GM12878 (cell line): ENCODE data around the gene PPP3CA. TPM values are rescaled to one million over a fixed set of nuclear protein-coding genes. Genes with fewer than 3 reads are reported as not detected.

ENCODE experiments used
- ATAC-seq: fragments of 200-7000 bp; cut with Tn5 transposase; 3 replicates; pipeline ENCODE4 v1.9.1; 2020; ENCODE audit warnings: mild to moderate bottlenecking, moderate library complexity
- BruUV-seq: library from RNA; stranded (reverse); fragments of 400-500 nt; replicated peaks from 2 replicates; lab custom pipeline; 2021; lab: Mats Ljungman, UMichigan
- CTCF ChIA-PET: fragments of 300-600 bp; sonication (Branson Sonifier 250); formaldehyde crosslinking; extraction: SDS; loops from one replicate; lab custom pipeline; 2021; ENCODE audit warnings: inconsistent platforms; lab: Yijun Ruan, JAX
- POLR2A ChIA-PET: fragments of 350-600 bp; formaldehyde crosslinking; extraction: SDS; loops from one replicate; lab custom pipeline; 2021; ENCODE audit warnings: inconsistent platforms; lab: Charles Lee
- RAD21 ChIA-PET: fragments of 300-600 bp; sonication (Branson Sonifier 250); formaldehyde crosslinking; loops from one replicate; lab custom pipeline; 2023; ENCODE audit warnings: antibody characterized with exemption; ENCODE audit not compliant: unreplicated experiment; lab: Charles Lee
- SMC1A ChIA-PET: fragments of 300-600 bp; sonication (Branson Sonifier 250); formaldehyde crosslinking; loops from one replicate; lab custom pipeline; 2023; ENCODE audit not compliant: unreplicated experiment, uncharacterized antibody; lab: Charles Lee
- DNase-seq: peaks from one replicate; pipeline ENCODE4 v3.0.0-alpha.2; 2011; ENCODE audit warnings: low read depth, low spot score
- FAIRE-seq: peaks from 3 replicates; lab custom pipeline; 2011; peaks lifted over from hg19 to GRCh38; lab: Jason Lieb, UNC
- H2AFZ ChIP-seq: 2 replicates; pipeline ENCODE4 v1.6.0; 2011; ENCODE audit warnings: low read depth, low read length, control low read depth; ENCODE audit not compliant: control insufficient read depth
- H3K27ac ChIP-seq: 2 replicates; pipeline ENCODE4 v1.5.1; 2011; ENCODE audit warnings: control low read depth; ENCODE audit not compliant: control insufficient read depth, insufficient read depth
- H3K27me3 ChIP-seq, 2 experiments: replicated peaks in 1 of 2; 2 replicates each; pipeline versions ENCODE4 v1.6.0 to v1.6.1; 2011; ENCODE audit warnings: low read length in 1 of 2; ENCODE audit not compliant: control insufficient read depth in 2 of 2, insufficient read depth in 2 of 2
- H3K36me3 ChIP-seq, 2 experiments: 2 replicates each; pipeline ENCODE4 v1.5.1; 2011; ENCODE audit warnings: low read length in 1 of 2; ENCODE audit not compliant: control insufficient read depth in 2 of 2, insufficient read depth in 2 of 2
- H3K4me1 ChIP-seq: 2 replicates; pipeline ENCODE4 v1.6.1; 2011; ENCODE audit warnings: mild to moderate bottlenecking, low read length, moderate library complexity, mixed read lengths; ENCODE audit not compliant: control insufficient read depth, insufficient read depth
- H3K4me2 ChIP-seq: 2 replicates; pipeline ENCODE4 v1.6.0; 2011; ENCODE audit warnings: control low read depth; ENCODE audit not compliant: control insufficient read depth, insufficient read depth
- H3K4me3 ChIP-seq: fragments of 200-600 bp; sonication (generic); 2 replicates; pipeline ENCODE4 v1.5.1; 2016
- H3K79me2 ChIP-seq: 2 replicates; pipeline ENCODE4 v1.6.0; 2011; ENCODE audit warnings: low read length; ENCODE audit not compliant: control insufficient read depth, insufficient read depth
- H3K9ac ChIP-seq: 2 replicates; pipeline ENCODE4 v1.8.0; 2011; ENCODE audit warnings: low read length, control low read depth, mixed read lengths; ENCODE audit not compliant: control insufficient read depth, insufficient read depth
- H3K9me3 ChIP-seq: replicated peaks from 3 replicates; pipeline ENCODE4 v1.5.1; 2011; ENCODE audit warnings: mild to moderate bottlenecking, low read length; ENCODE audit not compliant: control insufficient read depth, insufficient read depth
- H4K20me1 ChIP-seq: 2 replicates; pipeline ENCODE4 v1.6.0; 2011; ENCODE audit not compliant: control insufficient read depth, insufficient read depth
- ELK1 ChIP-seq: IDR thresholded peaks from 2 replicates; pipeline ENCODE4 v1.6.1; 2012; ENCODE audit warnings: low read depth, low read length, improper control_type of control experiment
- HDAC6 ChIP-seq: fragments of 200-600 bp; sonication (generic); IDR thresholded peaks from one replicate; pipeline ENCODE4 v1.8.0; 2017; ENCODE audit warnings: antibody characterized with exemption; ENCODE audit not compliant: unreplicated experiment
- JUND ChIP-seq: IDR thresholded peaks from 2 replicates; pipeline ENCODE4 v1.6.1; 2012; ENCODE audit warnings: low read depth, mild to moderate bottlenecking, low read length, improper control_type of control experiment, moderate library complexity
- KDM1A ChIP-seq: fragments of 200-600 bp; sonication (generic); IDR thresholded peaks from 2 replicates; pipeline ENCODE4 v1.6.1; 2016; ENCODE audit warnings: borderline replicate concordance
- LARP7 ChIP-seq: fragments of 450-650 bp; IDR thresholded peaks from 2 replicates; pipeline ENCODE4 v1.6.1; 2017; ENCODE audit warnings: mild to moderate bottlenecking
- PAX8 ChIP-seq: fragments of 450-650 bp; IDR thresholded peaks from 2 replicates; pipeline ENCODE4 v1.6.1; 2017; ENCODE audit warnings: mild to moderate bottlenecking, moderate library complexity
- PML ChIP-seq: IDR thresholded peaks from 2 replicates; pipeline ENCODE4 v1.6.1; 2012; ENCODE audit warnings: low read length, inconsistent platforms
- RAD21 ChIP-seq: IDR thresholded peaks from 2 replicates; pipeline ENCODE4 v1.6.1; 2011; ENCODE audit warnings: mild to moderate bottlenecking, low read depth, low read length, moderate library complexity; ENCODE audit not compliant: insufficient read depth
- RAD51 ChIP-seq: fragments of 450-650 bp; IDR thresholded peaks from 2 replicates; pipeline ENCODE4 v1.6.1; 2016; ENCODE audit warnings: moderate library complexity, mild to moderate bottlenecking, inconsistent platforms
- SMC3 ChIP-seq: IDR thresholded peaks from 2 replicates; pipeline ENCODE4 v1.6.1; 2011; ENCODE audit warnings: low read length, improper control_type of control experiment, borderline replicate concordance
- SP1 ChIP-seq: IDR thresholded peaks from one replicate; pipeline ENCODE4 v1.6.1; 2011; ENCODE audit warnings: low read depth, low read length
- TARDBP ChIP-seq: IDR thresholded peaks from 2 replicates; pipeline ENCODE4 v1.6.1; 2016; ENCODE audit warnings: borderline replicate concordance
- ZNF687 ChIP-seq: fragments of 450-650 bp; IDR thresholded peaks from 2 replicates; pipeline ENCODE4 v1.6.1; 2017; ENCODE audit warnings: mild to moderate bottlenecking, moderate library complexity
- ZSCAN29 ChIP-seq: fragments of 450-650 bp; IDR thresholded peaks from 2 replicates; pipeline ENCODE4 v1.6.1; 2017; ENCODE audit warnings: mild to moderate bottlenecking, moderate library complexity
- WGBS: methylation state at CpG from one replicate; pipeline ENCODE4 v1.1.6; 2016; ENCODE audit warnings: low lambda C conversion rate; ENCODE audit not compliant: insufficient replicate concordance, insufficient coverage; ENCODE audit errors: missing lambda C conversion rate; 5-methylcytosine and 5-hydroxymethylcytosine counted together
- in situ Hi-C: fragments of 300-500 bp; cut with MboI; formaldehyde crosslinking; loops from 9 replicates; pipeline ENCODE4 v1.14.3; 2018; ENCODE audit warnings: mixed read lengths
- intact Hi-C: fragments of 100-400 bp; cut with micrococcal nuclease; formaldehyde crosslinking; loops from one replicate; pipeline ENCODE4 v1.14.2; 2022; ENCODE audit not compliant: unreplicated experiment
- polyA plus RNA-seq, 11 experiments: library from polyadenylated mRNA; depleted of rRNA in 4 of 11; unstranded in 6 of 11; stranded (reverse) in 5 of 11; fragments of >200 nt; fragmentation: Nextera tagmentation in 4 of 11; fragmentation: Illumina TruSeq in 1 of 11; extraction: Ambion mirVana in 4 of 11; extraction: Trizol in 1 of 11; gene quantifications; 1 replicate in 1 of 11; 2 replicates in 10 of 11; pipeline versions ENCODE4 v1.2.1 to v1.2.3, GENCODE V29; 2011 to 2016; ENCODE audit warnings: inconsistent platforms in 2 of 11, missing spikeins in 2 of 11, low read depth in 1 of 11
- total RNA-seq, 4 experiments: library from RNA; depleted of rRNA in 3 of 4; stranded (reverse); fragments of >200 nt in 3 of 4; fragmentation: Illumina TruSeq in 1 of 4; extraction: Trizol in 1 of 4; gene quantifications; 2 replicates each; pipeline versions ENCODE4 v1.2.1 to v1.2.3, GENCODE V29; 2013 to 2021
- TF ChIP-seq, protein P1 (sequence below): fragments of 450-650 bp; IDR thresholded peaks from 2 replicates; pipeline ENCODE4 v1.6.1; 2017; ENCODE audit warnings: borderline replicate concordance
- TF ChIP-seq, protein P2 (sequence below): IDR thresholded peaks from 2 replicates; pipeline ENCODE4 v1.6.1; 2012; ENCODE audit warnings: low read depth, low read length, improper control_type of control experiment

PPP3CA gene
- total and polyA plus RNA-seq, 10 of the 15 experiments (the other 5 are each of a cell fraction or from before 2014, with no cell fraction given): 0.33 to 9.0 (median 1.0) TPM

DNA sequence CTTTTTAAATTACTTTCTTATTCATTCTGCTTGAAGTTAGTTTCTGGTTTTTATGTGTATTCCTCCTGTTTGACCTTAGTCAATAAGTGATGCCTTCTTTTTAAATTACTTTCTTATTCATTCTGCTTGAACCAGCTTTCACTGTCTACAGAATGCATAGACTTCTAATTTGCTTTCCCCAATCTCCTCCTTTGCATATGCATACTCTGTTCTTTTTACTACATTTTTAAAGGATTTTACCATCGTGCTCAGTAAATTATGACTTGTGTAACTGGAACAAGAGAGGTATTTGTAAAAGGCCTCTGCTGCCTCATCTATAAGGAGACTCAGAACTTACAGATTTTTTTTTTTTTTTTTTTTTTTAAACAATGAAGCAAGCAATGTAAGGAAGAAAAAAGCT lies 228.7 kb downstream of the PPP3CA start (continued):
- TF ChIP-seq KDM1A: no peak
- TF ChIP-seq, protein P1, sequence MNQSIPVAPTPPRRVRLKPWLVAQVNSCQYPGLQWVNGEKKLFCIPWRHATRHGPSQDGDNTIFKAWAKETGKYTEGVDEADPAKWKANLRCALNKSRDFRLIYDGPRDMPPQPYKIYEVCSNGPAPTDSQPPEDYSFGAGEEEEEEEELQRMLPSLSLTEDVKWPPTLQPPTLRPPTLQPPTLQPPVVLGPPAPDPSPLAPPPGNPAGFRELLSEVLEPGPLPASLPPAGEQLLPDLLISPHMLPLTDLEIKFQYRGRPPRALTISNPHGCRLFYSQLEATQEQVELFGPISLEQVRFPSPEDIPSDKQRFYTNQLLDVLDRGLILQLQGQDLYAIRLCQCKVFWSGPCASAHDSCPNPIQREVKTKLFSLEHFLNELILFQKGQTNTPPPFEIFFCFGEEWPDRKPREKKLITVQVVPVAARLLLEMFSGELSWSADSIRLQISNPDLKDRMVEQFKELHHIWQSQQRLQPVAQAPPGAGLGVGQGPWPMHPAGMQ: no peak
- no peak for TF ChIP-seq PML
- no peak for TF ChIP-seq RAD51
- TF ChIP-seq ELK1: no peak
- TF ChIP-seq SMC3: no peak
- no peak for TF ChIP-seq SP1
- TF ChIP-seq RAD21: no peak
- TF ChIP-seq ZSCAN29: no peak
- no peak for TF ChIP-seq PAX8
- no peak for TF ChIP-seq LARP7

DNA sequence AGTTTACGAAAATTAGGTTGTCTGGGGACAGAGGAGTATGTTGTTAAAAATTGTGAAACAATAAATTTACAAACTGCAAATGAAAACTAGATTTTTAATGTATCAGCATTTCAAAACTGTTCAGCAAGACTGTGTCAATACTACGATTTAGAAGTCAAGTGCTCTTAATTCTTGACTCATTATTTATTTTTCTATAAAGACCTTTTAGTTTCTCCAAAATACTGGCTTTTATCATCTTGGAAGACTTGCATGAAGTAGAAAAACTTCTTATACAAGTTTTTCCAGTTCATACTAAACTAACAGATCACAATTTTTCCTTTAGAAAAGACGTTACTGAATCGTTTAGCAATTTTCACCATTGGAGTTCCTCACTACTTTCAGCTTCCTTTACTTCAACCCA lies 231.4 kb downstream of the PPP3CA start:
- no peaks in the 10 kb centered on the region for H3K4me1 ChIP-seq
- H4K20me1 ChIP-seq: no peaks in the 10 kb centered on the region
- H3K27me3 ChIP-seq: no peaks in the 10 kb centered on the region
- no TSS peak for BruUV-seq
- in situ Hi-C loops (no loop called here), intact Hi-C loops (no loop called here)
- POLR2A ChIA-PET: interaction anchor here (0.7 kb wide), 1 partner anchor 261 kb away, joined by 3 read pairs; no protein-coding TSS in a partner anchor
- H2AFZ ChIP-seq: no peak overlapping the region
- FAIRE-seq (no peak), ATAC-seq (no peak), DNase-seq (no peak)
- SMC1A ChIA-PET: no interaction called here
- CTCF ChIA-PET: interaction anchor here (1.2 kb wide), 1 partner anchor 615 kb away, joined by 3 read pairs; no protein-coding TSS in a partner anchor
- H3K36me3 ChIP-seq: no peaks in the 10 kb centered on the region
- H3K79me2 ChIP-seq: no peaks in the 10 kb centered on the region
- no peak overlapping the region for H3K9ac ChIP-seq
- WGBS: 88% methylated on average over 4 of the region's 4 CpGs
- RAD21 ChIA-PET: no interaction called here
- no peak overlapping the region for H3K27ac ChIP-seq
- no peak overlapping the region for H3K4me2 ChIP-seq
- no peak overlapping the region for H3K4me3 ChIP-seq
- no peaks in the 10 kb centered on the region for H3K9me3 ChIP-seq
- TF ChIP-seq JUND: no peak
- no peak for TF ChIP-seq HDAC6
- TF ChIP-seq ZNF687: no peak
- TF ChIP-seq TARDBP: no peak
- TF ChIP-seq, protein P2, sequence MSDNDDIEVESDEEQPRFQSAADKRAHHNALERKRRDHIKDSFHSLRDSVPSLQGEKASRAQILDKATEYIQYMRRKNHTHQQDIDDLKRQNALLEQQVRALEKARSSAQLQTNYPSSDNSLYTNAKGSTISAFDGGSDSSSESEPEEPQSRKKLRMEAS: no peak
- no peak for TF ChIP-seq PML
